GM21515 (cell line): ENCODE data around the gene GABRB3.

ENCODE experiments used
- ATAC-seq: cut with Tn5 transposase; IDR thresholded peaks from one replicate; pipeline ENCODE4 v1.9.1; 2021; ENCODE audit not compliant: unreplicated experiment

GABRB3 gene

DNA sequence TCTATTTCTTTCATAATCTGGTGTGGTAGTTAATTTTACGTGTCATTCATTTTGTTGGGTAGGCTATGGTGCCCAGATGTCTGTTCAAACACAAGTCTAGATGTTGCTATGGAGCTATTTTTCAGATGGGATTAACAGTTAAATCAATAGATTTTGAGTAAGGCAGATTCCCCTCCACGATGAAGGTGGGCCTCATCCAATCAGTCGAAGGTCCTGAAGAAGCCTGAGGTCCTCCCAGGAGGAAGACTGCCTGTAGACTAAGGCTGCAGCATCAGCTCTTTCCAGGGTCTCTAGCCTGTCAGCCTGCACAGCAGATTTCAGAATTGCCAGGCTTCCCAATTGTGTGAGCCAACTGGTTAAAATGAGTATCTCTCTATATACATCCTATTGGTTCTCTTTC lies 92.9 kb downstream of the GABRB3 start:
- ATAC-seq: no peak

DNA sequence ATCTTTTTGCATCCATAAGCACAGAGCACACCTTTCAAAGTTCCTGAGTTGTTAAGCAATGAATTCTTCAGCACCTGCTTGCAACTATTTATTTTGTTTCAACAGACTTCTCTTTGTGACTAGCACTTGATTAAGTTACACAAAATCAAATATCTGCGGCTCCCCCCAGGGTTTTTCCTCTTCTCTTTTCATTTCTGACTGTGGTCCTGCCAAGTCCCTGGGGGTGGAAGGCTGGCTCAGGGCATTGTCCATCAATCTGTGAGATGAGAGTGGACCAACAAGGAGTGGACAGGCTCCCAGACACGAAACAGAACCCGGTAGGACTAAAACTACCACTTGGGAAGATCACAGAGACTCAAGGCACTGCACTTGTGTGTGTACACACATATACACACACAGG lies 96.8 kb downstream of the GABRB3 start:
- ATAC-seq: no peak

DNA sequence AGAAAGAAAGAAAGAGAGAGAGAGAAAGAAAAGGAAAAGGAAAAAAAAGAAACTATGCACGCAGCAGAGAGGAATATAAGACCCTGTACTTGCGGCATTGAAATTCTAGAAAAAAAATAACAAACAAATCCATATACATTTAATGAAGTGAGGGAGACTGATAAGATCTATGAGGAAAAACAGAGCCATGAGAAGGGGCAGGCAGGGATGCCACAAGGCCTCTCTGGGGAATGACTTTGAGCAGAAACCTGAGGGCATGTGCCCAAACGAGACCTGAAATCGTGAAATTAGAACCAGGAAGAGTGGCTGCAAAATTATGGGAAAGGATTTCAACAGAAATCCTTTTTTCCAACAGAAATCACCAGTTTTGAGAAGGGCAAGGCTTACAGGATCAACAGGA lies 98.4 kb downstream of the GABRB3 start:
- no peak for ATAC-seq

DNA sequence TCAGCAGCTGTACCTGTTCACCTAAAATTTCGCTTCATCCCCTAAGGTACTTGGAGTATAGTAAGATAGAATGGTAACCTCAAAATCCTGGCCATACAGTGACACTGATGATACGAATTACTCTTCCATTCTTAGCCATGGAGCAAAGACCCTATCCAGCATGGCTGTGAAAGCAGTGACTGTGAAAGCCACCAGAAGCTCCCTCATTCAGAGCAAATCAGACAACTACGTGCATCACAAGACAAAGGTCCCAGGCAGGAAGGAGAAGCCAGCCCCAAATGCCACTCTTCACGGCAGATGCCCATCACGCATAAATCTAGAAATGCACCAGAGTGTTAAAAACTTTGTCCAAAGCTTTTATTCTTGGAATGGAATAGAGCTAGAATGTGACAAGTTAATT lies 99.4 kb downstream of the GABRB3 start:
- no peak for ATAC-seq

DNA sequence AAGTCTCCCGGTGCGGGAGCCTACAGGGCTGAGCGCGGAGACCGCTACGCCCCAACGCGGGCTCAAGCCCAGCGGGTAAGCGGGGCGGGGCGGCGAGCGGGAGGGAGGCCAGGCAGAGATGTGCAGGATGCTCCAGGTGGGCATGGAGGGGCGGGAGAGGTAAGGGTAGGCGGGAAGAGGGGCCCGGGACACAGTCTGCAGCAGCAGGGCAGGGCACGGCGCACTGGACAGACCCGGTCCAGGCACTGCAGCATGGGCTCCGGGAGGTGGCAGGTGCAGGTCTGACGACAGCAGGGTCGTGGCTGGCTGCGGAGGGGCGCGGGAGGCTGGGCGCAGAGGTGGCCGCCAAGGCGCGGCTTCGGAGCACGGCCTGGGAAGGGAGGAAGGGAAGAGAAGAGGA lies 102.8 kb downstream of the GABRB3 start:
- no peak for ATAC-seq

DNA sequence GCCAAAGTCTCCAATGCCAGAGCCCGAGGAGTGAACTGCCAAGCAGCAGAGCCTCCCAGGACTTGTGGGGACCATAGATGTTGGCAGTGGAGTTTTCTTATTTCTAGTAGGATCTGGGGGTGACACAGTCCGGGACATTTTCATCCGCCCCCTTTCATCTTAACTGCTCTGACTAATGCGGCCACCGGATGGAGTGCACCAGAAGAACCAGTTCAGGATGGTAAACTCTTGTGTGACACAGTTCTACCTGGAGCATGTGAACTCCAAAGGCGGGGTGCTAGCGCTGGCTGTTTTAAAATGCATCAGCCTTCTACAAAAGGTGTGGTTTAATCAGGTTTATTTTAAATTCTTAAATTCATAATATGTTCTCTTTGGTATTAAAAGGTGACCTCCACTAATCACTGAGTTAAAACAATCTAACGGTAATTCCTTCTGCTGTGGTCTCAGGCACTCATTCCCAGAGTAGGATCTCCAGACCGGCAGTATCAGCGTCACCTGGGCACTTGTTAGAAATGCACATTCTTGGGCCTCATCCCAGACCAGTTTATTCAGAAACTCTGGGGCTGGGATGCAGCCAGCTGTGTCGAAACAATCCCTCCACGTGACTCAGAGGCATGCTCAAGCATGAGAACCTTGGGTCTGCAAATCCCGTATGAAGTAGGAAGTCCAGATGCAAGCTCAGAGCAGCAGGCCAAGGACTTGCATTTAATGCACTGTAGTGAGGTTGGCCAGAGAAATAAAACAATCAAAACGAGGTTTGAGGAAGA lies 105.5 kb downstream of the GABRB3 start:
- ATAC-seq: no peak

DNA sequence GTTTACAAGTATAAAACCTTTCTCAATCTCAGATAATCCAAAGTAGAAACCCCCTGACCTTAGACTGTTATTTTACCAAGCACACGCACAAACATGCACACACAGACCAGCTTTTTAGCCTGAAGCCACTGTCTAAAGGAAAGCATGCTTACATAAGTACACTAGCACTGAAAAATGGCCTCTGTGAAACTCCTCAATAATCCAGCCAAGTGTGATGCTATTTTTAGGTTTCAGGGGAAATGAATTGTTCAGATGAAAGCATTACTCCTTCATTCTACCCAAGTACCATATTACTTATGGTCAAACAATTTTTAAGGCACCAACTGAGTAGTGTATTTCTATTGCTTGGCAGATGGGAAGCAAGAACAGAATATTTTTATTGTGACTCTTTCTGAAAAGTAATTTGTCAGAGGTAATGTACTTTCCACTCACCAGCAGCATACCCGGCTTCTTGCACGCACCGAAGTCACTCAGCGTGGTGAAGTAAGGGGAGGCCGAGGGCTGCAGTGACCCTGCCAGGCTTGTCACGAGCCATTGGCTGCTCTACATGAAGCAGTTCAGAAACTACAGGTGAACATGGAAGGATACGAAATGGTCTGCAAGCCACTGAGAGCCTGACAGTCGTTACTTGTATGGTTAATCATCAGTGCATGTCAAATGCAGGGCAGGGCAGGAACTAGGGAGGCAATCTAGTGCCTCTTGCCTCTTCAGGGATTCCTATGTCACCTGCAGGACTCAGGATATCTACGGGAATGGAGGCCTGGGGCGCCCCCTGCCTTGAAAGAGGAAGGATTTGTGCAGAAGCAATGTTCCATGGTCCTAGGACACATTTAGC lies 106.7 kb downstream of the GABRB3 start:
- ATAC-seq: no peak

DNA sequence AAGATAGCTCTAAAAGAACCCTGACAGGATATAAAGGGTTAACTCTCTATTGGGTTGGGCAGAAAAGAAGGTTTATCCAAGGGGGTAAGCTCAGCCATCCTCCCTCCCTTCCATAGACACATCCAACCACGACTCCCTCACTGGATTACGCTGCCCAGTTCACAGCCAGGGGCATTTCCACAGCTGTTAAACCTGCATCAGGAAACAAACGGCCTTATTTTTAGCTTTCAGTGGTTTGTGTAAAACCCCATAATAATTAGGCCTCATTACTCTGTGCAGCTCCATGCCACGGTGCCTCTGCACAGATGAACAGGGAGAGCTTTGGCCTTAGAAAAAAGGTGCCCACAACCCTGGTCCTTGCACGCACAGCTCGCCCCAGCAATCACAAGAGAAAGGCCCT lies 110.6 kb downstream of the GABRB3 start:
- ATAC-seq: no peak

DNA sequence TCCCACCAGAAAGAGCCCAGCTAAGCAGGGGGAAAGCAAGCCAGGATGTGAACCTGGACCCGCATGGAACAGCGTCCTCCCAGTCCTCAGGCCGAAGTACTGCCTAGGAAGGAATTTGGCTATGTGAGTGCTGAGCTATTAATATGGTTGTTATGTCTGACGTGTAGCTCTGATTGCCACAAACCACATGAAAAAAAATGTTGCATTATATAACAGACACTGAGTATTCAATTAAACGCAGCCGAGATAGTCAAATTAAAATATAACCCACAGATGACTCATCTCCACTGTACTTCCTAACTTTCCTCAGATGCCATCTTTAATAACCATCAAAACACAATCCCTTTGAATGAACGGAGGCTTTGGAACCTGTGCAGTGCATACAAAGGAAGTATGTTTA lies 111.1 kb downstream of the GABRB3 start:
- no peak for ATAC-seq

DNA sequence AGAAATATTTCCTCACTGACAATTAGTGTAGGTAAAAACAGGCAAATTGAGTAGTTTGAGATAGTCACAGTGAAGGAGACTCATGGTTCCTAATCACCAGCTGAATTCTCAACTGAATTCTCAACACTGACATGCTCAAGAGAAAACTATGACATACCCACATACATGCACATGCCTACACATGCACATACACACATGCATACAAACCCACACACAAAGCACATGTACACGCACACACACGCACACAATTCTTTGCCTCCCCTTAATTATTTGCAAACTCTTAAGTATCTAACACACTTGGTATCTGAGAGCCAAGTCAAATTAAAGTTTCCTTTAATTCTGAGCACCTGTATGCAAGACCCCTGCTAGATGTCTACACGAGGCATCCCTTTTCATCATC lies 111.8 kb downstream of the GABRB3 start:
- no peak for ATAC-seq

DNA sequence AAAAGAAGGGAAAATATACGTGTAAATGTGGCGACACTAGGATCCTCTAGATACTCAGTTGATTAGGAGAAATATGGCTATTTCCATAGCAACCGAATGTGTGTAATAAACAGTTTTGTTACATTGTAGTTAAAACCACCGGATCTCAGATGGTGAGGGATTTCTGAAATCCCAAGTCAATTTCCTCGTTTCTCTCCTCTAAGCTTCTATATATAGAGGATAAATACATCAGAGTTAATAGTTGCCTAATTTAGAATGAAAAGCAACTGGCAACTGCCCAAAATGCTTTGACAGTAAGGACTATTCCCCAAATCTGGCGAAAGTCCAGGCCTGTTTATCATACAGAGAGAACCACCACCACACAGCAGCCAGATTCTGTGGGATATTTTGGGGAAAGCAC lies 112.6 kb downstream of the GABRB3 start:
- ATAC-seq: no peak

DNA sequence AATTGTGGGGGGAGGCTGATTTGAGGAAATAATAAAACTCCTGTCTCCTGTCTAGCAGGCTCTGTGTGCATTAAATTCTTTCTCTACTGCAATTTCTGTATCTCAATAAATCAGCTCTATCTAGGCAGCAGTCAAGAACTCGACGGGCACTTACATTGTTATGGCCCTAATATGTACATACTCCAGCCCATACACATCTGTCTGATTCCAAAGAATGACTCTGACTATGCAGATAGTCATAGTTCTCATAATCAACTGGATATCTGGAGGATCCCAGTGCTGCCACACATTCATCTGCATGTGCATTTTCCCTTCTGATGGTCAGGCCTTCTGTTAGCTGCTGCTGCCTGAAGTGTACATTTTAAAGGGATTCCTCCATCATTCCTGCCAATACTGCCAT lies 114.6 kb downstream of the GABRB3 start:
- ATAC-seq: no peak

DNA sequence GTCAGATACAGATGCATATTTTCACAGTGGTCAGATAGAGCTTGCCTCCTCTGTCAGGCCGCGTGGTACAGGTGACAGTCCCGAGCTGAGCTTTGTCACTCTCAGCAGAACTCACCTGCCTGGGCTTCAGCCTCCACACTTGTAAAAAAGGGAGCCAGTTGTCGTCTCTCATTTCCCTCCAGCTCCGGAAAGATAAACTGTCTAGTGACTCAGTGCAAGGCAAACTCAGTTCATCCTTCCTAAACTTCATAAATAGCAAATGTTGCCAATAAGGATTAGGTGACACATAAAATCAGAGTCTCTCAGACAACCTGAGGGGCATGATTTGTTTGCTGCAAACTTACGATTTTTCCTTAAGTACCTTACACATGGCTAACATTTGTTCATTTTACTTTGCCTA lies 116.8 kb downstream of the GABRB3 start:
- ATAC-seq: no peak

DNA sequence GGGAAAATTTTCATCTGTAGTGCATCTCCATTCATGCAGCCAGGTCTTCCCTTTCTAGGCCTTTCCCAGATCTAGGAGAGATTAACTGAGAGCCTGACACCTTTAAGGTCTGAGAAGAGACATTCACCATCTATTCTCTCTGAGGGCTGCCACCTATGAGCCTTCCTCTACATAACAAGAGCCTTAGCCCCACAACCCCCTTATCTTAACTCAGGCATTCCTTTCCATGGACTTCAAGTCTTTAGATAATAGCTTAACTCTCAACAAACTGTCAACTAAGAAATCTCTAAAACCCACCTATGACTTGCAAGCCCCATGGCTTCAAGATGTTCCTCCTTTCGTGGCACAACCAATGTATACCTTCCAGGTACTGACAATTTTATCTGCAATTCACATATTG lies 121.0 kb downstream of the GABRB3 start:
- ATAC-seq: no peak

DNA sequence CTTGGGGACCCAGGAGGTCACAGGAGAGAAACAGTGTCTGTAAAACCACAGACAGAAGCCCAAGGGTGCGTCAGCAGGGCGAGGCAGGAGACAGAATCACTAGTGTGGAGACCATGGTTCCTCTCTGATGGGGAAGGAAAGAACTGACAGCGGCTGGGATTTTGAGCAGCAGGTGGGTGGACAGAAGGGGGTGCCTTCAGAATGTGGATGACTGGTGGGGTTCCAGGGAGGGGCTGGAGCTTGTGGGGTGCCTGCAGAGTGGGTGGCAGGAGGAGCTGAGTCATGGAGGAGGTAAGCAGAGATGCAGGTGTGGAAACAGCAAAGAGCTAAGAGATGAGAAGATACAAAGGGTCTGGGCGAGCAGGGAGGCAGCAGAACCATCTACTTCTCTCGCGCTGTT lies 124.2 kb downstream of the GABRB3 start:
- ATAC-seq: no peak

DNA sequence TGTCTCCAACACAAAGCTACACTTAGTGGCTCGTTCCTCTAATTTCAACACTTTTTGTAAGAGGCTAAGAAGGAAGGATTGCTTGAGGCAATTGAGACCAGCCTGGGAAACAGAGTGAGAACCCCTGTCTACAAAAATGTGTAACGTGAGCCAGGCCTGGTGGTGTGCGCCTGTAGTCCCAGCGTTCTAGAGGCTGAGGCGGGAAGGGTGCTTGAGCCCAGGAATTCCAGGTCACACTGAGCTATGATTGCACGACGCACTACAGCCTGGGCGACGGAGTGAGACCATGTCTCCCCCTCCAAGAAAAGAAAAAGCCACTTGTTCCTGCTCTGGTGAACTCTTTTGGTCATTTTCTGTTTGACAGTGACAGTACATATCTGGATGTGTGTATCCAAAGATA lies 127.9 kb downstream of the GABRB3 start:
- no peak for ATAC-seq

DNA sequence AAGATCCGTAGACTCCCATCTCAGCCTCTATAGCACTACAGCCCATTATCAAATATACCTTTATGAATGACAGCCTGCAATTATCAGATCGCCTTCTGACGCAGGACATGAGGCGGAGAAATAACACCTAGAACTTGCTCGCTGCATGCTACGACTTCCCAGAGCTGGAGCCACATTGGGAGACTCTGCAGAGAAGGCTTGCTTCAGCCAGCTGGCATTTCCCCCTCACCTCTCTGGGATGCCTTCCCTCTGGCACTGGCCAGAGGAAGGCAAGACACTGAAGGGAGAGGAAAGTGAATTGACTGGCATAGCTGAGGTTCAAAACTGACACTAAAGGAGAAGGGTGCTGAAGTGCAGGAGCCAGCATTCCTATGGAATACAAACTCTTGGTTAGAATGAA lies 131.7 kb downstream of the GABRB3 start:
- no peak for ATAC-seq

DNA sequence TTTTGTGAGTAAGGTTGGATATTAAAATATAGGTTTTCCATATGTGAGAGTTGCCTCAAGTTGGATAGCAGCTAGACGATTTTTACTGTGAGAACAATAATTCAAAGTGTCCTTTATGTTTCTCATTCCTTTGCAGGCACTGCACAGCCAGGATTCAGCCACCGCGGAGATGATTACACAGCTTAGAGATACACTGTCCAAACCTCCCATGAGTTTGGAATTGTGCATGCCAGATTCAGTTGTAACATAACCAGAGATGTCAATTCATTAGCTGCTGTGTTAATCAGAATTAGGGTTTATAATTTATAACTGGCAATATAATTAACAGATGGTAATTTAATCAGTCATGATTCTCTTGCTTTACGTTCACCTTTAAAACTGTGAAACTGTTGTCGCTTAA lies 132.3 kb downstream of the GABRB3 start:
- no peak for ATAC-seq

DNA sequence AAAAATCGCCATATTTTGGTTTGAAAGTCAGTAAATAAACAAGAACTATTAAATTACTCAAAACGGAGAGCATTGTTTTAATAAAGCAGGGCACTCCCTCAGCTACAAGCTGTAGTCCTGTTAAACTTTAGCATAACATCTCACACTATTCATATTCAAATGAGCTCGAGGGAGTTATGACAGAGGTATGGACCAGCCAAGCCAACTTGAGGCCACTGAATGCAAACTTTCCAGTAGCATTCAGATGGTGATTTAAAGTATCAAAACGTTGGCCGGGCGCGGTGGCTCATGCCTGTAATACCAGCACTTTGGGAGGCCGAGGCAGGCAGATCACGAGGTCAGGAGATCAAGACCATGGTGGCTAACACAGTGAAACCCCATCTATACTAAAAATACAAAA lies 132.9 kb downstream of the GABRB3 start:
- no peak for ATAC-seq

DNA sequence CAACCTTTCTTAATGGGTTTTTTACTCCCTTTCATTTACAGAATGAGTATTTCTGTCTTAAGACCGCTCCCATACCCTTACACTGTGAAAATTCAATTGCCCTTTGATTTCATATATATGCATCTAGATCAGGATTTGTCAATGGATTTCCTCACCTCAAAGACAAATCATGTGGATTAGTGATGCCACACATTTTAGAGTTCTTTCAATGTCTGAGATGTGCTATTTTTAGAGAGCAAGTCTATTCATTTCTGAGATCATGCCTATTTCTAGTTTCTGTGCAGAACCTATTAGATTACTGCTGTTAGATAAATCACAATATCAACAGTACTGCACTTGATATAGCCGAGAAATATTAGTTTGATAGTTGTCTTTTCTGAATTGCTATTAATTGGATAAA lies 137.3 kb downstream of the GABRB3 start:
- no peak for ATAC-seq

DNA sequence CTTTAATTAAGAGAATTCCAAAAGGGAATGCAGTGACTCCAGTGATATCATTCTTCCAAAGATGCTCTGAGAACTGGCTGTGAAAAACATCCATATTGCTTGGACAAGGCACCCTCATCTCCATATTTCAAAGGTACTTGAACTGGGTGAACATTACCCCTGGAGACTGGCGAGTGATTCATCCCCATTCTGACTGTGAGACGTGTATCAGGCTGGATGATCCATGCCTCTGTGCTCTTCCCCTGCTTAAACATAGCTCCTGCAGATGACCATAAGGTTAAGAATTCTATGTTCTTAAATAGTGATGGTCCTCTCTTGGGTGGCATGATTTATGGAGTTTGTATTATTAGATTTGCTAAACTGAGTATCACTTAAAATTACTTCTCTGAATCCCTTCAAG lies 137.8 kb downstream of the GABRB3 start:
- ATAC-seq: no peak

DNA sequence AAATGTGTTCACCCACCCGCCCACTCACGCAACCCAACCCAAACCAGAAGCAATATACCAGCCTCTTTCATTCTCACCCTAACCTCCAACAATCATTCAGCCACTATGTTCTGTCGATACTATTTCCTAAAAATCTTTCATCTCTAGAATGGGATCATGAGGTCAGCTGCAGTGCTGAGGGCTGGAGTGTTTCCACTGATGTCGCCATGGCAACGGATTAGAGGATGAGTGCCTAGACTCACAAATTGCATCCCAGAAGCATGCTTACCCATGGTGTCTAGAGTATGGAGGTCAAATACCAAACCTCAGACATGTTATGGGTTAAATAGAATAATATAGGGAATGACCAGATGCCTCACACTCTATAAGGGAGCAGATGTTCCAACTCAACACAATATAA lies 138.5 kb downstream of the GABRB3 start:
- ATAC-seq: no peak

DNA sequence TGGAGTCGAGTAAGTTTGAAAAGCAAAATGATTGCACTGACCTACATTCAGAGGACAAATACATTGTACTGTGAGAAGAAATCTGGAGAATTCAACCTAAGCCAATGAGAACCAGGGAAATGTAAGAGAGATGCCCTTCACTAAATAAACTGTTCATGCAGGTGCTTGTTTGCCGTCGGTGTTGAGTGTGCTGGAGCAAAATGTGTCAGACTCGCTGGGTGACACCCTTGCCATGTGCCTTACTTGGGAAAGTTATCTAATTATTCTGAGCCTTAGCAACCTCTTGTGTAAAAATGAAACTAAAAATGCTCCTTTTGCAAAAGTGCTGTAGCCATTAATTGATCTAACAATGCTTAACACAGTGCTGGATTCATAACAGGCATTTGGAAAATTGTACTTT lies 140.4 kb downstream of the GABRB3 start:
- no peak for ATAC-seq
